Caki2 (cell line): Measurements from ENCODE around the gene PHACTR3. TPM values are rescaled to one million over a fixed set of nuclear protein-coding genes. Genes with fewer than 3 reads are reported as not detected.
"Not testable (repeated sequence)": the region's sequence is repeated elsewhere in the genome, so short reads cannot be mapped to it uniquely, and the experiment has no call there.

ENCODE experiments used
- DNase-seq: peaks from one replicate; pipeline ENCODE4 v3.0.0-alpha.2; 2015; ENCODE audit warnings: low read depth
- in situ Hi-C: cut with HindIII; loops from 2 replicates; pipeline ENCODE4 v1.10.0; 2016; ENCODE audit warnings: low sequenced_read_pairs, low pct_unique_long_range_greater_than_20kb, mixed read lengths
- total RNA-seq: library from RNA; depleted of rRNA; stranded (reverse); fragments of >200 nt; shearing (Covaris generic); gene quantifications from 2 replicates; pipeline ENCODE4 v1.2.3, GENCODE V29; 2014; ENCODE audit warnings: low replicate concordance; rRNA removed

Gene PHACTR3
- total RNA-seq: not detected in 2 replicates

GRCh38 chr20:59603781-59604541, at the start of gene PHACTR3:
PHACTR3 (plus strand) TSS chr20:59604540; CDS start chr20:59605015, 475 bp downstream.
- DNase-seq: no peak
- in situ Hi-C loops: no loop called here

- in situ Hi-C loops, DNase-seq: not testable (repeated sequence)
These were observed 46.4 kb upstream of the PHACTR3 start for GRCh38 chr20:59557733-59558529.

GRCh38 chr20:59559024-59559817, 45.1 kb upstream of the PHACTR3 start:
- in situ Hi-C loops: no loop called here

GRCh38 chr20:59559863-59560262, 44.5 kb upstream of the PHACTR3 start:
- no peak for DNase-seq
- in situ Hi-C loops: no loop called here

More at GRCh38 chr20:59559024-59559817, 45.1 kb upstream of the PHACTR3 start:
- no peak for DNase-seq

GRCh38 chr20:59560588-59561227, 43.6 kb upstream of the PHACTR3 start:
- in situ Hi-C loops: no loop called here
- DNase-seq: peak; percentile 19

- in situ Hi-C loops: no loop called here
These were observed 43.1 kb upstream of the PHACTR3 start for GRCh38 chr20:59561228-59561605.

GRCh38 chr20:59561614-59562277, 42.6 kb upstream of the PHACTR3 start:
- in situ Hi-C loops: no loop called here
- DNase-seq: no peak

More at GRCh38 chr20:59561228-59561605, 43.1 kb upstream of the PHACTR3 start:
- DNase-seq: no peak

GRCh38 chr20:59564171-59564570, 40.2 kb upstream of the PHACTR3 start:
- in situ Hi-C loops: no loop called here
- no peak for DNase-seq

GRCh38 chr20:59564943-59565342, 39.4 kb upstream of the PHACTR3 start:
- DNase-seq: no peak

GRCh38 chr20:59565768-59566461, 38.4 kb upstream of the PHACTR3 start:
- in situ Hi-C loops: no loop called here
- DNase-seq: no peak

More at GRCh38 chr20:59564943-59565342, 39.4 kb upstream of the PHACTR3 start:
- in situ Hi-C loops: no loop called here

- in situ Hi-C loops: no loop called here
- no peak for DNase-seq
These were observed 37.5 kb upstream of the PHACTR3 start for GRCh38 chr20:59566631-59567524.

- no peak for DNase-seq
These were observed 36.5 kb upstream of the PHACTR3 start for GRCh38 chr20:59567585-59568508.

GRCh38 chr20:59568509-59569024, 35.8 kb upstream of the PHACTR3 start:
- in situ Hi-C loops: no loop called here
- DNase-seq: no peak

More at GRCh38 chr20:59567585-59568508, 36.5 kb upstream of the PHACTR3 start:
- in situ Hi-C loops: no loop called here

GRCh38 chr20:59569305-59569704, 35.0 kb upstream of the PHACTR3 start:
- DNase-seq: no peak
- in situ Hi-C loops: no loop called here

GRCh38 chr20:59571151-59571550, 33.2 kb upstream of the PHACTR3 start:
- in situ Hi-C loops: no loop called here
- no peak for DNase-seq
